B cell (primary cell): ENCODE data around the gene GPR162. TPM values are rescaled to one million over a fixed set of nuclear protein-coding genes. Genes with fewer than 3 reads are reported as not detected.
A peak's percentile ranks its signal among the peaks of the same experiment; 100 is the strongest.

ENCODE experiments used
- ATAC-seq: fragments of 200-7000 bp; cut with Tn5 transposase; one replicate; pipeline ENCODE4 v1.10.0; 2021; ENCODE audit warnings: low read depth, mild to moderate bottlenecking, moderate number of reproducible peaks, moderate library complexity
- CTCF ChIA-PET: fragments of 350-600 bp; sonication (Branson Sonifier 250); formaldehyde crosslinking; loops from one replicate; lab custom pipeline; 2021; ENCODE audit warnings: antibody characterized with exemption, inconsistent platforms; lab: Charles Lee
- POLR2A ChIA-PET: fragments of 350-600 bp; sonication (Branson Sonifier 250); formaldehyde crosslinking; loops from one replicate; lab custom pipeline; 2021; ENCODE audit warnings: antibody characterized with exemption; lab: Charles Lee
- DNase-seq: peaks from one replicate; pipeline ENCODE4 v3.0.0; 2013
- H2AFZ ChIP-seq: 2 replicates; pipeline ENCODE4 v1.6.1; 2012; ENCODE audit warnings: mild to moderate bottlenecking, low read depth, low read length; ENCODE audit not compliant: insufficient read depth, poor library complexity, severe bottlenecking
- H3K27ac ChIP-seq, 2 donors: 1 replicate in 1 of 2; 2 replicates in 1 of 2; pipeline ENCODE4 v1.5.1; 2012 to 2013; ENCODE audit warnings: low read length in 2 of 2, mild to moderate bottlenecking in 2 of 2, moderate library complexity in 1 of 2
- H3K27me3 ChIP-seq, 4 experiments: fragments of 200-600 bp in 1 of 4; sonication (generic) in 1 of 4; replicated peaks in 1 of 4; 1 replicate in 2 of 4; 2 replicates in 2 of 4; pipeline versions ENCODE4 v1.6.1 to v1.7.0; 2013 to 2016; ENCODE audit warnings: low read length in 3 of 4, mild to moderate bottlenecking in 2 of 4, mixed read lengths in 1 of 4, moderate library complexity in 1 of 4; ENCODE audit not compliant: insufficient read depth in 4 of 4, control insufficient read depth in 3 of 4; ENCODE audit errors: control extremely low read depth in 1 of 4
- H3K36me3 ChIP-seq, 2 experiments: replicated peaks in 1 of 2; 1 replicate in 1 of 2; 2 replicates in 1 of 2; pipeline versions ENCODE4 v1.6.1 to v1.7.1; 2013; ENCODE audit warnings: low read length in 1 of 2; ENCODE audit not compliant: insufficient read depth in 2 of 2, control insufficient read depth in 1 of 2; ENCODE audit errors: control extremely low read depth in 1 of 2, extremely low read depth in 1 of 2
- H3K4me1 ChIP-seq, 2 donors: fragments of 200-600 bp in 1 of 2; sonication (generic) in 1 of 2; 1 replicate in 1 of 2; 2 replicates in 1 of 2; pipeline versions ENCODE4 v1.5.1 to v1.6.1; 2013 to 2017; ENCODE audit warnings: low read length in 2 of 2; ENCODE audit not compliant: control insufficient read depth in 2 of 2, insufficient read depth in 2 of 2
- H3K4me2 ChIP-seq: replicated peaks from 2 replicates; pipeline ENCODE3; 2012; ENCODE audit warnings: mild to moderate bottlenecking, low read depth, low read length; ENCODE audit not compliant: poor library complexity, severe bottlenecking
- H3K4me3 ChIP-seq, 5 experiments: fragments of 200-600 bp in 1 of 5; sonication (generic) in 1 of 5; 1 replicate in 3 of 5; 2 replicates in 2 of 5; pipeline versions ENCODE4 v1.5.1 to v1.7.0; 2011 to 2016; ENCODE audit warnings: low read length in 4 of 5, mild to moderate bottlenecking in 4 of 5, low read depth in 2 of 5, control low read depth in 1 of 5, moderate library complexity in 1 of 5; ENCODE audit not compliant: insufficient read depth in 1 of 5; ENCODE audit errors: control extremely low read depth in 1 of 5, extremely low read depth in 1 of 5
- H3K79me2 ChIP-seq: fragments of 200-600 bp; sonication (generic); one replicate; pipeline ENCODE4 v1.6.0; 2016; ENCODE audit warnings: low read length; ENCODE audit not compliant: control insufficient read depth, insufficient read depth
- H3K9ac ChIP-seq: fragments of 200-600 bp; sonication (generic); 2 replicates; pipeline ENCODE4 v1.6.1; 2017; ENCODE audit warnings: mild to moderate bottlenecking, low read length, moderate library complexity
- H3K9me3 ChIP-seq, 3 donors: one replicate each; pipeline versions ENCODE4 v1.6.1 to v1.7.1; 2013; ENCODE audit warnings: low read length in 2 of 3; ENCODE audit not compliant: control insufficient read depth in 2 of 3, insufficient read depth in 1 of 3; ENCODE audit errors: control extremely low read depth in 1 of 3
- H4K20me1 ChIP-seq: 2 replicates; pipeline ENCODE4 v1.6.0; 2012; ENCODE audit warnings: mild to moderate bottlenecking, low read length; ENCODE audit not compliant: insufficient read depth, control insufficient read depth, poor library complexity, severe bottlenecking
- H3K27ac Mint-ChIP-seq: one replicate; pipeline ENCODE4 v1.8.0; 2021; ENCODE audit warnings: mixed read lengths
- H3K27me3 Mint-ChIP-seq: one replicate; pipeline ENCODE4 v1.8.0; 2021; ENCODE audit warnings: mixed read lengths
- H3K4me1 Mint-ChIP-seq: one replicate; pipeline ENCODE4 v1.8.0; 2021; ENCODE audit warnings: mixed read lengths
- H3K4me3 Mint-ChIP-seq: one replicate; pipeline ENCODE4 v1.8.0; 2021; ENCODE audit warnings: mixed read lengths
- H3K9me3 Mint-ChIP-seq: one replicate; pipeline ENCODE4 v1.8.0; 2022; ENCODE audit warnings: mixed read lengths; ENCODE audit not compliant: insufficient read depth
- EZH2 ChIP-seq: IDR thresholded peaks from 2 replicates; pipeline ENCODE4 v1.6.1; 2012; ENCODE audit warnings: borderline replicate concordance, low read depth, mild to moderate bottlenecking, moderate library complexity, low read length; ENCODE audit not compliant: insufficient read depth, poor library complexity, severe bottlenecking
- WGBS: methylation state at CpG from one replicate; pipeline ENCODE4 v1.1.5; 2013; ENCODE audit warnings: missing lambda C conversion rate; ENCODE audit not compliant: insufficient coverage; 5-methylcytosine and 5-hydroxymethylcytosine counted together
- intact Hi-C: fragments of 100-400 bp; cut with micrococcal nuclease; formaldehyde crosslinking; loops from one replicate; pipeline ENCODE4 v1.10.0; 2022
- polyA minus RNA-seq: library from RNA; depleted of rRNA, polyadenylated mRNA; stranded (reverse); fragments of >200 nt; gene quantifications from 2 replicates; pipeline ENCODE4 v1.2.3, GENCODE V29; 2012
- polyA plus RNA-seq: library from polyadenylated mRNA; depleted of rRNA; stranded (reverse); fragments of >200 nt; gene quantifications from 2 replicates; pipeline ENCODE4 v1.2.3, GENCODE V29; 2012
- total RNA-seq, 2 donors: library from RNA; stranded (reverse); fragments of 120-200 nt in 1 of 2; gene quantifications; 1 replicate in 1 of 2; 2 replicates in 1 of 2; pipeline versions ENCODE4 v1.2.3 to v1.2.4, GENCODE V29; 2013 to 2022
- TF ChIP-seq, protein P1 (sequence below): fragments of 200-600 bp; IDR thresholded peaks from one replicate; pipeline ENCODE4 v1.8.0; 2022; ENCODE audit warnings: antibody characterized with exemption, mild to moderate bottlenecking

GPR162 gene
- not detected in 2 replicates for total RNA-seq
- 0.56 TPM for total RNA-seq (2013)
- polyA plus RNA-seq: 0.50 and 0.54 TPM in 2 replicates
- 0.21 TPM in 1 of 2 replicates, not detected in the other for polyA minus RNA-seq

DNA sequence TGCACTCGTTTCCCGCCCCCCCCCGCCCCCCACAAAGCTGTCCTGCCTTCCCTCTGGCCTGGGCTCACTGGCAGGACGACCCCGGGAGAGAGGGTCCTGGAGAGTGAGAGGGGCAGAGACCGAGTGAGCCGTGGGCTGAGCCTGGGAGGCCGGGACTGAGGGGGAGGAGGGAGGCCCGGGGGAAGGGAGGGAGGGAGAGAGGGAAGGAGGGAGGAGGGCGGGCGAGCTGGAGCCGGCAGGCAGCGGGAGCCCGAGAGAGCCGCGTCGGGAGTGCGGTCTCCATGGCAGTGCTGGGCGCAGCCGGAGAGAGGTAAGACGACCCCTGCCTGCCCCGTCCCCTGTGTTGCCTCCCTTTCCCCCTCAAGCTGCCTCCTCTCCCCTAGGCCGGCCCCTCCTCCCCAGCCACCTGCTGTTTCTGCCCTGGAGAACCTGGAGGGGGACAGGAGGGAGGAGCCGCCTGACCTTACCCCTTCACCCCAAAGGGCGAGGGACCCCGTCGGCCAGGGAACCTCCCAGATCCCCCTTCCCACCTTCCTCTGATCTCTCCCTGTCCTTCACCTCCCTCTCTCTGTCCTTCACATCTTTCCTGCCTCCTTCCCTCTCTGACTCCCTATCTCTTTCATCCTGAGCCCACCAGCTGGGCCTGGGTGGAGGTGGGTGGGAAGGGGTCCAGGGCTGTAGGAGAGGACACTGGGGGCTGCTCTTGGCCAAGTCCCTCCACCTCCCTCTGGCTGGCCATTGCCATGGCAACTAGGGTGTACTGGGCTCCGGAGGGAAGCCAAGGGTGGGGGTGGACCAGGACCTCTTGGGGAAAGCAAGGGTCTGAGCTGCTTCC is at the start of gene GPR162:
TSS of gene GPR162 (plus strand) at position 231 of the 835 bp plus-strand sequence. CDS start 2,078 bp downstream, outside the sequence.
- no peaks in the 10 kb centered on the region for H3K36me3 ChIP-seq
- peaks cover 0 to 13% (median 0%) of the 10 kb centered on the region in 3 donors for H3K9me3 ChIP-seq
- H3K9ac ChIP-seq: no peak within 1 kb of the TSS
- no peak within 1 kb of the TSS for H3K27ac ChIP-seq
- no peak within 1 kb of the TSS for H3K4me3 ChIP-seq
- H4K20me1 ChIP-seq: no peaks in the 10 kb centered on the region
- peaks cover 63% of the 10 kb centered on the region for H3K27me3 Mint-ChIP-seq
- DNase-seq (peak; percentile 28), ATAC-seq (no peak)
- peaks cover 15% of the 10 kb centered on the region for H3K4me1 Mint-ChIP-seq
- H3K27ac Mint-ChIP-seq: no peak within 1 kb of the TSS
- peaks cover 17% of the 10 kb centered on the region in 2 donors for H3K4me1 ChIP-seq
- no peaks in the 10 kb centered on the region for H3K79me2 ChIP-seq
- H3K4me2 ChIP-seq: peak within 1 kb of the TSS; percentile 48
- CTCF ChIA-PET: interaction anchor here (0.8 to 6.2 kb wide), 3 partner anchors 10 to 47 kb away, joined by 3 to 31 read pairs (median 3); no protein-coding TSS in a partner anchor
- no peaks in the 10 kb centered on the region for H3K9me3 Mint-ChIP-seq
- H2AFZ ChIP-seq: no peak within 1 kb of the TSS
- H3K4me3 Mint-ChIP-seq: peak within 1 kb of the TSS; percentile 64
- POLR2A ChIA-PET: interaction anchor here (0.6 kb wide), 1 partner anchor 93 kb away, joined by 3 read pairs; the partner anchor contains the start of gene ENO2
- TF ChIP-seq, protein P1, sequence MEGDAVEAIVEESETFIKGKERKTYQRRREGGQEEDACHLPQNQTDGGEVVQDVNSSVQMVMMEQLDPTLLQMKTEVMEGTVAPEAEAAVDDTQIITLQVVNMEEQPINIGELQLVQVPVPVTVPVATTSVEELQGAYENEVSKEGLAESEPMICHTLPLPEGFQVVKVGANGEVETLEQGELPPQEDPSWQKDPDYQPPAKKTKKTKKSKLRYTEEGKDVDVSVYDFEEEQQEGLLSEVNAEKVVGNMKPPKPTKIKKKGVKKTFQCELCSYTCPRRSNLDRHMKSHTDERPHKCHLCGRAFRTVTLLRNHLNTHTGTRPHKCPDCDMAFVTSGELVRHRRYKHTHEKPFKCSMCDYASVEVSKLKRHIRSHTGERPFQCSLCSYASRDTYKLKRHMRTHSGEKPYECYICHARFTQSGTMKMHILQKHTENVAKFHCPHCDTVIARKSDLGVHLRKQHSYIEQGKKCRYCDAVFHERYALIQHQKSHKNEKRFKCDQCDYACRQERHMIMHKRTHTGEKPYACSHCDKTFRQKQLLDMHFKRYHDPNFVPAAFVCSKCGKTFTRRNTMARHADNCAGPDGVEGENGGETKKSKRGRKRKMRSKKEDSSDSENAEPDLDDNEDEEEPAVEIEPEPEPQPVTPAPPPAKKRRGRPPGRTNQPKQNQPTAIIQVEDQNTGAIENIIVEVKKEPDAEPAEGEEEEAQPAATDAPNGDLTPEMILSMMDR: no peak
- TF ChIP-seq EZH2: no peak
- peaks cover 0 to 59% (median 23%) of the 10 kb centered on the region in 4 experiments for H3K27me3 ChIP-seq
- WGBS: 4% methylated on average over 9 of the region's 28 CpGs
- intact Hi-C loops: no loop called here
